Neural progenitor cell (in vitro differentiated cells): ENCODE data around the gene TBC1D1. TPM values are rescaled to one million over a fixed set of nuclear protein-coding genes. Genes with fewer than 3 reads are reported as not detected.

ENCODE experiments used
- DNase-seq: peaks from one replicate; pipeline ENCODE4 v3.0.0-alpha.2; 2016; ENCODE audit warnings: low spot score
- H2AFZ ChIP-seq: fragments of 200-600 bp; sonication (generic); replicated peaks from 2 replicates; pipeline ENCODE4 v1.6.1; 2016; ENCODE audit warnings: antibody characterized with exemption
- H3F3A ChIP-seq: fragments of 200-600 bp; sonication (generic); 2 replicates; pipeline ENCODE4 v1.6.1; 2016; ENCODE audit warnings: antibody characterized with exemption, low read depth
- H3K27ac ChIP-seq: fragments of 200-600 bp; sonication (generic); 2 replicates; pipeline ENCODE4 v1.5.1; 2016; ENCODE audit warnings: mild to moderate bottlenecking
- H3K27me3 ChIP-seq: fragments of 200-600 bp; sonication (generic); 2 replicates; pipeline ENCODE4 v1.6.1; 2016; ENCODE audit warnings: mild to moderate bottlenecking, moderate library complexity
- H3K36me3 ChIP-seq: fragments of 200-600 bp; sonication (generic); 2 replicates; pipeline ENCODE4 v1.5.1; 2016
- H3K4me1 ChIP-seq: fragments of 200-600 bp; sonication (generic); 2 replicates; pipeline ENCODE4 v1.6.1; 2016; ENCODE audit warnings: mixed run types
- H3K4me2 ChIP-seq: fragments of 200-600 bp; sonication (generic); 2 replicates; pipeline ENCODE4 v1.6.1; 2016
- H3K4me3 ChIP-seq: fragments of 200-600 bp; sonication (generic); 2 replicates; pipeline ENCODE4 v1.5.1; 2016
- H3K79me2 ChIP-seq: fragments of 200-600 bp; sonication (generic); 2 replicates; pipeline ENCODE4 v1.6.1; 2016; ENCODE audit warnings: low read depth
- H3K9ac ChIP-seq: fragments of 200-600 bp; sonication (generic); 2 replicates; pipeline ENCODE4 v1.6.1; 2016
- H3K9me3 ChIP-seq: fragments of 200-600 bp; sonication (generic); 2 replicates; pipeline ENCODE4 v1.5.1; 2016; ENCODE audit warnings: low read depth
- H4K20me1 ChIP-seq: fragments of 200-600 bp; sonication (generic); 2 replicates; pipeline ENCODE4 v1.6.1; 2016; ENCODE audit warnings: low read depth
- H3K27ac Mint-ChIP-seq: 3 replicates; pipeline ENCODE4 v1.8.0; 2021; ENCODE audit warnings: mixed read lengths
- H3K27me3 Mint-ChIP-seq: 2 replicates; pipeline ENCODE4 v1.8.0; 2022; ENCODE audit warnings: low read depth, mild to moderate bottlenecking, inconsistent platforms, moderate library complexity, mixed read lengths; ENCODE audit not compliant: insufficient read depth
- H3K36me3 Mint-ChIP-seq: 3 replicates; pipeline ENCODE4 v1.8.0; 2021; ENCODE audit warnings: mixed read lengths
- H3K4me1 Mint-ChIP-seq: 3 replicates; pipeline ENCODE4 v1.8.0; 2021; ENCODE audit warnings: mixed read lengths
- H3K4me3 Mint-ChIP-seq: 3 replicates; pipeline ENCODE4 v1.8.0; 2021; ENCODE audit warnings: mild to moderate bottlenecking, moderate library complexity, mixed read lengths
- H3K9me3 Mint-ChIP-seq: 3 replicates; pipeline ENCODE4 v1.8.0; 2020; ENCODE audit warnings: mixed read lengths
- CTCF ChIP-seq: fragments of 200-600 bp; sonication (generic); IDR thresholded peaks from 2 replicates; pipeline ENCODE4 v1.5.1; 2017; ENCODE audit warnings: antibody characterized with exemption, mild to moderate bottlenecking
- EZH2 ChIP-seq: fragments of 200-600 bp; sonication (generic); IDR thresholded peaks from 2 replicates; pipeline ENCODE4 v1.6.1; 2017; ENCODE audit warnings: antibody characterized with exemption, mild to moderate bottlenecking, moderate library complexity
- EZH2phosphoT487 ChIP-seq: fragments of 200-600 bp; sonication (generic); IDR thresholded peaks from 2 replicates; pipeline ENCODE4 v1.6.1; 2017; ENCODE audit warnings: antibody characterized with exemption
- total RNA-seq: library from RNA; depleted of rRNA; stranded (reverse); fragments of >200 nt; gene quantifications from 2 replicates; pipeline ENCODE4 v1.2.3, GENCODE V29; 2015; ENCODE audit warnings: low replicate concordance

Gene TBC1D1
- total RNA-seq, 1 donor from 2014 or later, result 208 TPM

- H3K9me3 Mint-ChIP-seq, result no peaks in the 10 kb centered on the region
- TF ChIP-seq EZH2 (no peak), CTCF (no peak), EZH2phosphoT487 (no peak)
- no peak overlapping the region for H3K9ac ChIP-seq
These were observed 174.3 kb downstream of the TBC1D1 start for GRCh38 chr4:38065176-38065575.

GRCh38 chr4:38065900-38066299, 175.0 kb downstream of the TBC1D1 start:
- Histone ChIP-seq H3F3A (peaks cover 4% of the 10 kb centered on the region), H3K9ac (no peak overlapping the region), H3K27ac (no peak overlapping the region), H3K27me3 (no peaks in the 10 kb centered on the region), H3K4me3 (no peak overlapping the region), H3K9me3 (no peaks in the 10 kb centered on the region), H3K36me3 (no peaks in the 10 kb centered on the region), H3K4me2 (no peak overlapping the region), H2AFZ (no peak overlapping the region), H3K4me1 (peaks cover 14% of the 10 kb centered on the region), H3K79me2 (no peaks in the 10 kb centered on the region), H4K20me1 (no peaks in the 10 kb centered on the region)
- Mint-ChIP-seq H3K27me3 (peaks cover 2% of the 10 kb centered on the region), H3K27ac (no peak overlapping the region), H3K4me3 (no peak overlapping the region), H3K4me1 (peaks cover 34% of the 10 kb centered on the region), H3K9me3 (no peaks in the 10 kb centered on the region), H3K36me3 (peaks cover 6% of the 10 kb centered on the region)
- no peak for DNase-seq
- TF ChIP-seq EZH2phosphoT487, result no peak
- TF ChIP-seq CTCF, result no peak
- TF ChIP-seq EZH2, result no peak

More at GRCh38 chr4:38065176-38065575, 174.3 kb downstream of the TBC1D1 start:
- DNase-seq, result no peak
- Histone ChIP-seq H2AFZ (no peak overlapping the region), H3K4me2 (no peak overlapping the region), H3K27ac (no peak overlapping the region), H3K4me3 (no peak overlapping the region), H3K36me3 (no peaks in the 10 kb centered on the region), H3K4me1 (peaks cover 14% of the 10 kb centered on the region), H4K20me1 (no peaks in the 10 kb centered on the region), H3K27me3 (no peaks in the 10 kb centered on the region), H3F3A (peaks cover 4% of the 10 kb centered on the region), H3K9me3 (no peaks in the 10 kb centered on the region), H3K79me2 (no peaks in the 10 kb centered on the region)
- Mint-ChIP-seq H3K27ac (no peak overlapping the region), H3K36me3 (peaks cover 8% of the 10 kb centered on the region), H3K4me1 (peaks cover 37% of the 10 kb centered on the region), H3K4me3 (no peak overlapping the region), H3K27me3 (peaks cover 2% of the 10 kb centered on the region)

- Histone ChIP-seq H3K4me2 (no peak overlapping the region), H3K27me3 (no peaks in the 10 kb centered on the region), H3F3A (peaks cover 4% of the 10 kb centered on the region), H3K36me3 (no peaks in the 10 kb centered on the region), H3K9ac (no peak overlapping the region), H3K79me2 (no peaks in the 10 kb centered on the region), H3K4me1 (peaks cover 9% of the 10 kb centered on the region), H3K27ac (no peak overlapping the region), H2AFZ (no peak overlapping the region), H4K20me1 (no peaks in the 10 kb centered on the region), H3K9me3 (no peaks in the 10 kb centered on the region), H3K4me3 (no peak overlapping the region)
- Mint-ChIP-seq H3K4me3 (no peak overlapping the region), H3K27me3 (peaks cover 2% of the 10 kb centered on the region), H3K9me3 (no peaks in the 10 kb centered on the region), H3K27ac (no peak overlapping the region), H3K36me3 (peaks cover 6% of the 10 kb centered on the region), H3K4me1 (peaks cover 20% of the 10 kb centered on the region)
- no peak for DNase-seq
- TF ChIP-seq EZH2 (no peak), CTCF (no peak), EZH2phosphoT487 (no peak)
These were observed 176.6 kb downstream of the TBC1D1 start for GRCh38 chr4:38067499-38067898.
